Measurements from ENCODE around the gene WDR82. TPM values are rescaled to one million over a fixed set of nuclear protein-coding genes. Genes with fewer than 3 reads are reported as not detected.
A peak's percentile ranks its signal among the peaks of the same experiment; 100 is the strongest.

The WDR82 gene
- total RNA-seq, 1 experiment from 2014 or later = 97.1 TPM

GRCh38 chr3:52314489-52314888 is 36.0 kb upstream of the WDR82 start:
- peaks cover 39% of the 10 kb centered on the region for H3K4me1 ChIP-seq
- no peak for DNase-seq
- no peaks in the 10 kb centered on the region for H3K36me3 ChIP-seq
- H3K9me3 ChIP-seq (replicated peaks) = no peaks in the 10 kb centered on the region
- H3K27ac ChIP-seq = no peak overlapping the region
- H3K4me3 ChIP-seq = no peak overlapping the region
- peaks cover 7% of the 10 kb centered on the region for H3K27me3 ChIP-seq

GRCh38 chr3:52313774-52314188 is 35.3 kb upstream of the WDR82 start:
- no peaks in the 10 kb centered on the region for H3K9me3 ChIP-seq (replicated peaks)
- H3K27me3 ChIP-seq = peaks cover under 1% of the 10 kb centered on the region
- DNase-seq = no peak
- H3K36me3 ChIP-seq = no peaks in the 10 kb centered on the region
- peaks cover 39% of the 10 kb centered on the region for H3K4me1 ChIP-seq
- H3K27ac ChIP-seq = 0 out of 2 replicates have a peak overlapping the region, but pooled peaks have one; percentile 1
- H3K4me3 ChIP-seq = no peak overlapping the region

DNA sequence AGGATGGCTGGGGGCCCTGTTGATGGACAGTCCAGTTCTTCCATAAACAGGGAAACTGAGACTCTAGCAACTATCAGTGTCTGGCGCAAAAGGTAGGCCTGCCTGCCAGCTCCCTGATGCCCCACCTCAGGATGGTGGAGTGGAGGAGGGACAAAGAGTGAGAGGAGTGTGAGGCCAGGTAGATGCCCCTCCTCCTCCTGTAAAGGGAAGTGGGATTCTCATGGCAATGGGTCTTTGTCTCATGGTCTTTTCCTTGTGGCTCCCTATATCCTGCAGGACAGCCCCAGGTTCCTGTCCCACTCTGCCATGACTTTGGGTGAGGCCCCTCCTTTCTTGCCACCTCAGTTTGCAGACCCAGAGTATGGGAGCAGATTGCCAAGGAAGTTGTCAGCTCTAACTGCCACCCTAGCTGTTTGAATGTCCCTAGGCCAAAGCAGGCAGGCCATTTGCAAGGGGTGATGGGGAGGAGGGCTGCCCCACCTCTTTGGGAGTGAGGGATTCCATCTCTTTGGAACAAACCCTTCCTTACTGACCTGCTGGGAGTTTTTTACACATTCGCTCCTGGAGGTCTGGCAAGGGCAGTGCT is 34.8 kb upstream of the WDR82 start:
- Histone ChIP-seq H3K27ac (no peak overlapping the region), H3K9me3 (replicated peaks) (no peaks in the 10 kb centered on the region), H3K36me3 (no peaks in the 10 kb centered on the region), H3K4me3 (no peak overlapping the region), H3K27me3 (no peaks in the 10 kb centered on the region), H3K4me1 (peaks cover 39% of the 10 kb centered on the region)
- no peak for DNase-seq

DNA sequence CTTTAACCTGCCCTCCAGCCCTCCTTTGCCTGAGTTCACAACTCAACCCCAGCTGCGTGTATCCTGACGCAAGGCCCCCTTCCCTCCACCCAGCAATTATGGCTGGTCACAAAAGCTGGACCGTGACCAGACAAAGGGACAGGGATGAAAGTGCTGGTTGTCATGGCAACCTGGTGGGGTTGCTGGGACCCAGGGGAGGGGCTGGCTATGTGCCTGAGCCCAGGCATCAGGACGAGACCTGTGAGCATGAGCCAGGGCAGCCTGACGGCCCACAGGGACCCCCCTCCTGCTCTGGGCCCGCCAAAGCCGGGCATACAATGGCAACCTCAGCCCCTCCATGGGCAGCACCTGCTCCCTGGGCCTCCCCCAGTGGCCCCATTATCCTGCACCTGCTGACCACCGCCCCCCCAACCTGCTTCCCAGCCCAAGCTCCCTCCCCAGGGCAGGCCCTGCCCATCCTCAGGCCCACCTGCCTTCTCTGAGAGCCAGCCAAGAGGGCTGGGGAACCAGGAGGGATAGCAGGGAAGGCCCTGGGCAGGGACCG is 33.2 kb upstream of the WDR82 start:
- H3K36me3 ChIP-seq = no peaks in the 10 kb centered on the region
- H3K4me1 ChIP-seq = peaks cover 46% of the 10 kb centered on the region
- peak; percentile 45 to 50 for DNase-seq
- no peak overlapping the region for H3K4me3 ChIP-seq
- H3K27me3 ChIP-seq = peaks cover 8% of the 10 kb centered on the region; the same call in 1 of the 2 replicates
- no peak overlapping the region for H3K27ac ChIP-seq
- H3K9me3 ChIP-seq (replicated peaks) = no peaks in the 10 kb centered on the region

DNA sequence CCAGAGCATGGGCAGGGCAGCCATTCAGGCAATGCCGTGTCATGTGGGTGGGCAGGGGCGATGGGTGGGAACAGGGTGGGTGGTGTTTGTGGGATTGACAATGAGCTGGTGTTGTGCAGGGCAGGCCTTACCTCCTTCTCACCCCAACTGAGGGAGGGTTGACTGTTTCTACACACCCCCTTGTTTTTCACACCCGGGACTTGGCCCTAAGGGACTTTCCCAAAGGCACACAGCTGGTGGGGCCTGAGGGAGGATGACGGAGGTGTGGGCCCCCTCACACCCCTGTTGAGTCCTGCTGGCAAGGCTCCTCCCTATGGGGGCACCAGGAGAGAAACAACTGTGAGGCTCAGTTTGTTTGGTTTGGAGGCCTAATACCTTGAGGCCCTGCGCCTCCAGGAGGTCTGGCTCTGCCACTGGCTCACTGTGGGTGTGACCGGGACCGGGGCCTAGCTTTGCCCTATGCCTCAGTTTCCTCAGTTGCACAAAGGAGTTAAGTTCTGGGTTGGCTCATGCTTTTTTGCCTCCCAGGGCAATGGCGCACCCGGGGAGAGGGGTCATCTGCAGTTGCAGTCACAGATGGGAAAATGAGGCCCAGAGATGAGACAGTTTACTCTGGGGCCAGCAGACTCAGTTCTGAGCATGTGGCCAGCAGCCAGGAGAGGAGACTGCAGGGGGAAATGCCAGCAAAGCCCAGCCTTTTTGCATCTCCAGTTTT is 32.6 kb upstream of the WDR82 start:
- Histone ChIP-seq H3K36me3 (no peaks in the 10 kb centered on the region), H3K4me1 (peaks cover 46% of the 10 kb centered on the region), H3K27me3 (peaks cover 8% of the 10 kb centered on the region; the same call in 1 of the 2 replicates), H3K4me3 (no peak overlapping the region), H3K9me3 (replicated peaks) (no peaks in the 10 kb centered on the region), H3K27ac (no peak overlapping the region)
- DNase-seq = peak in 1 of 2 experiments; percentile 40

DNA sequence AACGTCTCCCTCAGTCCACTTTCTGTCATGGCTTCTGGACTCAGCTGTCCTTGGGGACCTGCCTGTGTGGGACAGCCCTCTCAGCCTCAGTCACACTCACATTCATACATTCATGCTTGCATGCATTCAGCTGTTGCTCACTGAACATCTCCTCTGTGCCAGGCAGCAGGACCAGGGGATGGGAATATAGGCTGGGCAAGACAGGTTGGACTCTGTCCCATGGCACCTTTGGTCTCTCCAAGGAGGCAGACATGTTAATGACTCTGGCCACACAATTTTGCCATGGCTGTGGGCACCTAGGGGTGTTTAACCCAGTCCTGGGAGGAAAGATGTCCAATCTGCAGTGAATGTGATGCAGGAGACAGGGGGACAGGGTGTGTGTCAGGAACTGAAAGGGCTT is 29.9 kb upstream of the WDR82 start:
- Histone ChIP-seq H3K4me3 (no peak overlapping the region), H3K36me3 (no peaks in the 10 kb centered on the region), H3K4me1 (peaks cover 21% of the 10 kb centered on the region), H3K9me3 (replicated peaks) (no peaks in the 10 kb centered on the region), H3K27ac (no peak overlapping the region), H3K27me3 (peaks cover 8% of the 10 kb centered on the region; the same call in 1 of the 2 replicates)
- DNase-seq = no peak

- Histone ChIP-seq H3K27me3 (peaks cover 8% of the 10 kb centered on the region; the same call in 1 of the 2 replicates), H3K27ac (no peak overlapping the region), H3K9me3 (replicated peaks) (no peaks in the 10 kb centered on the region), H3K4me1 (peaks cover 21% of the 10 kb centered on the region), H3K4me3 (no peak overlapping the region), H3K36me3 (no peaks in the 10 kb centered on the region)
- no peak for DNase-seq
These were observed 28.5 kb upstream of the WDR82 start for GRCh38 chr3:52306978-52307377.

DNA sequence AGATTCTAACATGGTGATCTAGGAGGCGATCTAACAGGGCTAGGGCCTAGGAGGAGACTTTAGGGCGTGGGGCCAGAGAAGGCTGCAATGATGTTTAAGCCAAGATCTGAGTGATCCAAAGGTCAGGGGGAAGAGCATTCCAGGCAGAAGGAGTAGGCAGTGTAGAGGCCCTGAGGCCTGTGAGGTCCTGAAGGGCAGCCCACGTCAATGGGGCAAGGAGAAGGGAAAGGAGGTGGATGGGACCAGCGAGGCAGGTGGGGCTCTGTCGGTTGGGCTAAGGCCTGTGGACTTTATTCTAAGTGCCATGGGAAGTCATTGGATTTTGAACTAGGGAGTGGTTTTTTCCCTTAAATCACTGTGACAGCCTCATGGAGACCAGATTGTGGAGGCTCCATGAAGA is 27.5 kb upstream of the WDR82 start:
- no peaks in the 10 kb centered on the region for H3K36me3 ChIP-seq
- H3K27ac ChIP-seq = no peak overlapping the region
- no peaks in the 10 kb centered on the region for H3K9me3 ChIP-seq (replicated peaks)
- no peak for DNase-seq
- H3K4me3 ChIP-seq = no peak overlapping the region
- H3K27me3 ChIP-seq = peaks cover 8% of the 10 kb centered on the region; the same call in 1 of the 2 replicates
- H3K4me1 ChIP-seq = peaks cover 13% of the 10 kb centered on the region

DNA sequence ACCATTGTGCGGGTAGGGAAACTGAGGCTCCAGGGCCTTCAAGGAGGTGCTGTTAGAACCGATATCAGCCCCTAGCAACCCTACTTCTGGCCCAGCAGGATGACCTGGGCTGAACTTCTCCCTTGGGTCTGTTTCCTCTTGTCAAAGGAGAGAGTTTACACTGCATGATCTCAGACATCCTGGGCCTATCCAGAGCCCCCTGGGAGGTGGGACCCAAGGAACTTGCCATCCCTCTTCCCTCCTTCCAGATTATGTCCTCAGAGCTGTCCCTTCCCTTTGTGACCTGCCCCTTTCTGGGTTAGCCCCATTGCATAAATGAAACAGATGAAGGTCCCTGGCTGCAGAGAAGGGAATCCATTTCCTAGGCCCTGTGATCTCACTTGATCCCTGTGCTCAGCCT is 25.4 kb upstream of the WDR82 start:
- H3K4me1 ChIP-seq = peaks cover 18% of the 10 kb centered on the region
- no peak overlapping the region for H3K27ac ChIP-seq
- no peak overlapping the region for H3K4me3 ChIP-seq
- no peak for DNase-seq
- H3K36me3 ChIP-seq = no peaks in the 10 kb centered on the region
- no peaks in the 10 kb centered on the region for H3K9me3 ChIP-seq (replicated peaks)
- peaks cover 16% of the 10 kb centered on the region; the same call in 1 of the 2 replicates for H3K27me3 ChIP-seq

DNA sequence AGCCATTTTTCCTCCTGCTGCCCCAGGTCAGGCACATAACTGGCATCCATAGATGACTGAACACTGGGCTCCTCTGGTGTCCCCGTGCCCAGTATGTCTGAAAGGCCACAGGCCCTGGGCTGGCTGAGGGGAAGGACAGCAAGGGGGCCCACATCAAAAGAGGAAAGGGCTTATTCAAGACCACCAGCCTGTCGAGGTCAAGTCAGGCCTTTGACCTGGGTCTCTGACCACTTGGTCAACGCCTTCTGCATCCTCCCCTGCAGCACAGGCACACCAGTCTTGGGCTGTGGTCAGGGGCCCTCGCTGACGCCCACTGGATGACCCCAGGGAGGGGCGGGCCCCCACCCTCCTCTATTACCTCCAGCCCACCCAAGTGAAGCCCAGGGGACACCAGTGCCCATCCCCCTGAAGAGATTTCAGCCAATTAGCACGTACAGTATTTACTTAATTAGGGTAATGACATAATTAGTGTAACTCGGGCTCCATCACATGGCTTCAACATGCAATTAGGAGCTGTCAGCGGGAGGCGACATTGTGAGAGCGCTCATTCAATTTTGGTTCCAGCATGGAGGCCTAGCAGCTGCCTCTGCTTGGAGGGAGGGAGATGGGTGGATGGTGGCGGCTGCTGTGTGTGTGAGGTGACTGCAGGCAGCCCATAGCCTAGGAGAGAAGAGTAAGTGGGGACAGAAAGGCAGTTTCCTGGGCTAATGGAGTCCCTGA is 24.1 kb upstream of the WDR82 start:
- DNase-seq = no peak

DNA sequence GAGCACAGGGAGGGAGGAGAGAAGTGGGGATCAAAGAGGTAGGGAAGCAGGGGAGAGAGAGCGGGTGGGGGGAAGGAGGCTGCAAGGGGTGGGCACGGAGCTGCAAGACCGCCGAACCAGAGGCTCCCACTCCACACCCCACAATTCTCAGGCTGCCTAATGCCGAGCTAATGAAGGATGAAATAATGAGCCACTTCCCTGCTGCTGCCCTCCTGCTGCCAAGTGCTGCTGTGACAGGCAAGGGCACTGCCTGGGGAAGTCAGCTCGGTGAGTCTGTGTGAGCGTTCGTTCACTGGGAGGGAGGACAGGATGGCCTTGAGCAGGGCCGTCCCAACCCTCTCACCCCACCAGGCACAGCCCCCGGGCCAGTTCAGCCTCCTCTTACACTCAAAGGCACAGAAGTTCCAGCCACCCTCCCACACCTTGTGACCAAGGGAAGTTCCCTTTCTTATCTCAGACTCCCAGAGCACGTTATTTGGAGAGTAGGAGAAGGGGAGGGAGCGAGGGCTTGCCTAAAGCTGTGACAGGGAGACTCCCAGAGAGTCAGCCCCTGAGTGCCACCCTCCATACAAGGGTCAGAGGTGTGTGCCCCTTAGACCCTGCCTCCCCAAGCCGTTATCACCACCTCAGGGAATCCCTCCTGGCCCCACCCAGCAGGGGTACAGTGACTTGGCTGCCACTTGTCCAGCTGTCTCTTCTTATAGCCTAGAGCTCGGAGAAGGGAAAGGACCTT is 21.6 kb upstream of the WDR82 start:
- no peaks in the 10 kb centered on the region for H3K36me3 ChIP-seq
- H3K9me3 ChIP-seq (replicated peaks) = no peaks in the 10 kb centered on the region
- no peak overlapping the region for H3K4me3 ChIP-seq
- H3K27ac ChIP-seq = no peak overlapping the region
- peaks cover 8% of the 10 kb centered on the region; the same call in 1 of the 2 replicates for H3K27me3 ChIP-seq
- peaks cover 11% of the 10 kb centered on the region for H3K4me1 ChIP-seq
- peak; percentile 34 to 40 for DNase-seq

More for the DNA sequence above, 24.1 kb upstream of the WDR82 start:
- Histone ChIP-seq H3K36me3 (no peaks in the 10 kb centered on the region), H3K9me3 (replicated peaks) (no peaks in the 10 kb centered on the region), H3K4me1 (peaks cover 16% of the 10 kb centered on the region), H3K27ac (no peak overlapping the region), H3K27me3 (peaks cover 16% of the 10 kb centered on the region; the same call in 1 of the 2 replicates), H3K4me3 (no peak overlapping the region)

DNA sequence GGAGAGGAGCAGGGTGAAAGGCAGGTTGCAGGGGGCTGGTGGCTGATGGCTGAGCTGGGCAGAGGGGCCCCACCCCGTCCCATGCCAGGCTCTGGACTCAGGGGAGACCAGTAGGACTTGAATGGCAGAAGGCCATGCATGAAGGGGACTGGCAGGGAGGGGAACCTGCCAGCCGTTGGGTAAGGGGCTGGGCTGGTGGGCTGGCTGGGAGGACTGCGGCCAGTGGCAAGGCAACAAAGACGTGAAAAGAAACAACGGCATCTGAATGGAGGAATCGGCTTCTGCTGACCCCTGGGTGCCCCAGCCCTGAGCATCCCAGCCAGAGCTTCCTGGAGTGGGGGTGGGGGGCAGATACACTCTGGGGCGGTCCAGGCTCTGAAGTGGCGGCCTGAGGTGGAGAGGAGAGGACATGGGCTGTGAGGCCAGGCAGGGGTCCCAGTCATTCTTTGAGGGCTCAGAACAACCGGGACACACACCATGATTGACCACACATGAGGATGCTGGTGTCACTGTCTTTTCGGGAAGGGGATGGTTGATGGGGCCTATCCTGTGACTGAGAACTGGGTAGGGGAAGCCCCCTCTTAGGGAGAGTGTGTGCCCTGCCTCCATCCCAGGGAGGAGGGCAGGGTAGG is 20.9 kb upstream of the WDR82 start:
- H3K4me3 ChIP-seq = no peak overlapping the region
- no peak overlapping the region for H3K27ac ChIP-seq
- DNase-seq = no peak
- H3K27me3 ChIP-seq = peaks cover 8% of the 10 kb centered on the region; the same call in 1 of the 2 replicates
- no peaks in the 10 kb centered on the region for H3K36me3 ChIP-seq
- no peaks in the 10 kb centered on the region for H3K9me3 ChIP-seq (replicated peaks)
- H3K4me1 ChIP-seq = peaks cover 11% of the 10 kb centered on the region

DNA sequence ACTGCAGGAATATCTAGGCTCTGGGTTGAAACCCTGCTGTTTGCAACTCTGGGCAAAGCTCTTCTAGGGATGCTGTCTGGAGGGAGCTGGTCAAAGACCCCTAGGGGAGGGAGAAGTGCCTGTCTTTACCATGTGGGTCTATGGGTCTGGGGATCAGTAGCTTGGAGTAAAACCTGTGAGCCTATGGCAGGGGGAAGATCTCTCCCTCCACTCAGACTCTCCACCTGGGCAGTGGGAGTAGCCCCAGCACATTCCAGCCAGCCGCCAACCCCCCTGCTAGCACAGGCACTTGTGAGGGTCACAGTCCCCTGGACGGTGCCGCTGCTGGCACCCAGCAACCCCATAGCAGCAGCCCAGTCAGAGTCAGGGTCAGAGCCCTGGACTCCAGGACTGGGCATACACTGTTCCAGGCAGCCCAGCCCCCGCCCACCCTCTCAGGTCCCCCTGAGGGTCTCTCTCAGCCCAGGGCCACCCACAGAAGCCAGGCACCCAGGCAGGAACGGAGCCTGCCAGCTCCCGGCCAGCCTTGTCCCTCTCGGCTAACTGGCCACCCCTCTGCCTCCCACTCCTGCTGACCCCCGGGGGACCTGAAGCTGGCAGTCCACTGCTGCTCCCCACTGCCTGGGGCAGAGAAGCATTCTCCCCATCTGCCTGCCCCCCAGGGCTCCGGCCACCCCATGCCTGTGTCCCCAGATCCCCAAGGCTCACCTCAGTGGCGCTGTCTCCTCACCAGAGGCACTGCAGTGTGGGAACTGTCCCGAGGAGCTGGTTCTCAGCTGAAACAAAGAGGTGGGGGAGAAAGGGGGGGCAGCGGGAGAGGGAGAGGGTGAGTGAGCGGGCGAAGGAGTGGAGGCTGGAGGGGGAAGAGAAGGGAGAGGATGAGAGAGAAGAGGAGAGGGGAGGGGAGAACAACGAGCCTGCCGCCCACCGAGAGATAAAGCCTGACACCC is 20.0 kb upstream of the WDR82 start:
- Histone ChIP-seq H3K27me3 (peaks cover 8% of the 10 kb centered on the region; the same call in 1 of the 2 replicates), H3K9me3 (replicated peaks) (no peaks in the 10 kb centered on the region), H3K4me1 (peaks cover 11% of the 10 kb centered on the region), H3K36me3 (no peaks in the 10 kb centered on the region), H3K27ac (no peak overlapping the region), H3K4me3 (no peak overlapping the region)
- no peak for DNase-seq

Measured in SJCRH30 (cell line).